Activated CD8-positive, alpha-beta T cell treated with anti-CD3 and anti-CD28 coated beads for 36 hours (primary cell): ENCODE results near the gene NR4A1. TPM values are rescaled to one million over a fixed set of nuclear protein-coding genes. Genes with fewer than 3 reads are reported as not detected.

Source experiments
- ATAC-seq: fragments of 200-7000 bp; cut with Tn5 transposase; one replicate; pipeline ENCODE4 v1.10.0; 2021; ENCODE audit warnings: mild to moderate bottlenecking, moderate library complexity
- CTCF ChIA-PET: fragments of 350-600 bp; sonication (Branson Sonifier 250); formaldehyde crosslinking; loops from one replicate; lab custom pipeline; 2021; ENCODE audit warnings: antibody characterized with exemption; lab: Charles Lee
- POLR2A ChIA-PET: fragments of 350-600 bp; sonication (Branson Sonifier 250); formaldehyde crosslinking; loops from one replicate; lab custom pipeline; 2021; ENCODE audit warnings: antibody characterized with exemption; lab: Charles Lee
- DNase-seq: peaks from one replicate; pipeline ENCODE4 v3.0.0-alpha.2; 2020
- H3K27ac Mint-ChIP-seq: one replicate; pipeline ENCODE4 v1.8.0; 2021; ENCODE audit warnings: mild to moderate bottlenecking, mixed read lengths
- H3K27me3 Mint-ChIP-seq: one replicate; pipeline ENCODE4 v1.8.0; 2021; ENCODE audit warnings: mixed read lengths
- H3K36me3 Mint-ChIP-seq: one replicate; pipeline ENCODE4 v1.8.0; 2021; ENCODE audit warnings: low read depth, mixed read lengths
- H3K4me1 Mint-ChIP-seq: one replicate; pipeline ENCODE4 v1.8.0; 2021; ENCODE audit warnings: low read depth, mixed read lengths
- H3K4me3 Mint-ChIP-seq: one replicate; pipeline ENCODE4 v1.8.0; 2021; ENCODE audit warnings: mild to moderate bottlenecking, moderate library complexity, mixed read lengths
- H3K9me3 Mint-ChIP-seq: one replicate; pipeline ENCODE4 v1.8.0; 2021; ENCODE audit warnings: mixed read lengths
- intact Hi-C: fragments of 100-400 bp; cut with micrococcal nuclease; formaldehyde crosslinking; loops from one replicate; pipeline ENCODE4 v1.10.0; 2022
- total RNA-seq, 2 experiments: library from RNA; stranded (reverse); gene quantifications; one replicate each; pipeline ENCODE4 v1.2.3, GENCODE V29; 2021
- TF ChIP-seq, protein P1 (sequence below): fragments of 200-600 bp; IDR thresholded peaks from one replicate; pipeline ENCODE4 v1.8.0; 2022; ENCODE audit warnings: antibody characterized with exemption, mild to moderate bottlenecking

Gene NR4A1
- total RNA-seq, 2 experiments from 2014 or later: 120 to 128 TPM

DNA sequence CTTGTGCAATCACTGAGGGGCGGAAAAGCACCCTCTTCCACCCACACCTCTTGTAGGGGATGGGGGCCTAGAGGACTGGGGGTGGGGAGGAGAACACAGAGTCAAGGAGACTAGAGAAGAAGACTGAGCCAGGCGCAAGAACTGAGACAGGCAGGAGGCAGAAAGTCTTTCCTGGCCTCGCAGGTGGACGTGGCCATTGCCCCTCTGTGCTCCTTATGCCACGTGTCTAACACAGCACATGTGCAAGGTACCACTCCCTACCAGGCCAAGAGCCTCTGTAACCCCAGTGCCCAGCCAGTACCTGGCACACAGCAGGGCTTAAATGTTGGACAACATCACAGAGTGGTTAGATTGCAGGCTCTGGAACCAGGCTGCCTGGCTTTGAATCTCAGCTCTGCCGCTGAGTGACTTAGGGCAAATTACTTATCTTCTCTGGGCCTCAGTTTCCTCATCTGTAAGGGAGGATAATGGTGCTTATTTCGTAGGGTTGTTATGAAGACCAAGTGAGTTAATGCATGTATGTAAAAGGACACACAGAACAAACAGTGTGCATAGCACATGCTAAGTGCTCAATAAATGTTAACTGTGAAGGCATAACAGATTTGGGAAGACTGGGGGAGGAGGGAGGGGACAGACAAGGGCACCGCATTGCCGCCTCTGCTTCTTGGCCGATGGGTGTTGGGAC, 45.9 kb upstream of the NR4A1 start:
- ATAC-seq (no peak), DNase-seq (no peak)
- no peak overlapping the region for H3K27ac Mint-ChIP-seq
- TF ChIP-seq, protein P1, sequence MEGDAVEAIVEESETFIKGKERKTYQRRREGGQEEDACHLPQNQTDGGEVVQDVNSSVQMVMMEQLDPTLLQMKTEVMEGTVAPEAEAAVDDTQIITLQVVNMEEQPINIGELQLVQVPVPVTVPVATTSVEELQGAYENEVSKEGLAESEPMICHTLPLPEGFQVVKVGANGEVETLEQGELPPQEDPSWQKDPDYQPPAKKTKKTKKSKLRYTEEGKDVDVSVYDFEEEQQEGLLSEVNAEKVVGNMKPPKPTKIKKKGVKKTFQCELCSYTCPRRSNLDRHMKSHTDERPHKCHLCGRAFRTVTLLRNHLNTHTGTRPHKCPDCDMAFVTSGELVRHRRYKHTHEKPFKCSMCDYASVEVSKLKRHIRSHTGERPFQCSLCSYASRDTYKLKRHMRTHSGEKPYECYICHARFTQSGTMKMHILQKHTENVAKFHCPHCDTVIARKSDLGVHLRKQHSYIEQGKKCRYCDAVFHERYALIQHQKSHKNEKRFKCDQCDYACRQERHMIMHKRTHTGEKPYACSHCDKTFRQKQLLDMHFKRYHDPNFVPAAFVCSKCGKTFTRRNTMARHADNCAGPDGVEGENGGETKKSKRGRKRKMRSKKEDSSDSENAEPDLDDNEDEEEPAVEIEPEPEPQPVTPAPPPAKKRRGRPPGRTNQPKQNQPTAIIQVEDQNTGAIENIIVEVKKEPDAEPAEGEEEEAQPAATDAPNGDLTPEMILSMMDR: no peak
- ChIA-PET POLR2A (interaction anchor here (5.4 kb wide), 1 partner anchor 17 kb away, joined by 74 read pairs; no protein-coding TSS in a partner anchor), CTCF (interaction anchor here (0.9 to 16.6 kb wide), 4 partner anchors 12 to 115 kb away, joined by 3 to 332 read pairs (median 34); no protein-coding TSS in a partner anchor)
- no peaks in the 10 kb centered on the region for H3K9me3 Mint-ChIP-seq
- intact Hi-C loops: no loop called here
- H3K4me1 Mint-ChIP-seq: peaks cover 15% of the 10 kb centered on the region
- H3K27me3 Mint-ChIP-seq: peaks cover 9% of the 10 kb centered on the region
- peak overlapping the region; percentile 81 for H3K4me3 Mint-ChIP-seq
- no peaks in the 10 kb centered on the region for H3K36me3 Mint-ChIP-seq

- TF ChIP-seq, protein P1: no peak
- peak overlapping the region; percentile 81 for H3K4me3 Mint-ChIP-seq
- DNase-seq (no peak), ATAC-seq (peak; percentile 5)
- ChIA-PET CTCF (interaction anchor here (0.7 to 16.6 kb wide), 5 partner anchors 8 to 77 kb away, joined by 3 to 332 read pairs (median 4); no protein-coding TSS in a partner anchor), POLR2A (interaction anchor here (0.7 to 5.4 kb wide), 5 partner anchors 11 to 64 kb away, joined by 3 to 74 read pairs (median 4); partner anchors contain the start of gene ATG101)
- no peaks in the 10 kb centered on the region for H3K9me3 Mint-ChIP-seq
- peaks cover 15% of the 10 kb centered on the region for H3K4me1 Mint-ChIP-seq
- H3K27ac Mint-ChIP-seq: peak overlapping the region; percentile 76
- intact Hi-C loops: no loop called here
- H3K36me3 Mint-ChIP-seq: peaks cover 6% of the 10 kb centered on the region
- H3K27me3 Mint-ChIP-seq: peaks cover 9% of the 10 kb centered on the region
These were observed 45.1 kb upstream of the NR4A1 start for GRCh38 chr12:52005903-52006703.

DNA sequence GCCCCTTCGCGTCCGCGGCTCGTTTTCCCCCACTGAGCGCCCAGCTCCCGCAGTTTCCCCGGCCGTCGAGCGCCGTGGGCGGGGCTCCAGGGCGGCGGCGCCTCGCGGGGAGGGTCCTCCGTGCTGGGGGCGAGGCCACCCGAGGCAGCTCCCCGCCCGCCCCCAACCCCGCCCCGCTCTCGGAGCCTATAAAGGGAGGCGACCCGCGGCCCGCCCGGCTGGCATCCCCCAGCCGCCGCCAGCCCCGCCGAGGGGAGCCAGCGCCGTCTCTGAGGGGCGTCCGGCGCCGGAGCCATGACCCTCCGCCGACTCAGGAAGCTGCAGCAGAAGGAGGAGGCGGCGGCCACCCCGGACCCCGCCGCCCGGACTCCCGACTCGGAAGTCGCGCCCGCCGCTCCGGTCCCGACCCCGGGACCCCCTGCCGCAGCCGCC, 44.5 kb upstream of the NR4A1 start, which contains the start of gene TAMALIN:
TAMALIN (plus strand) TSS at position 221 of the 432 bp plus-strand sequence; CDS start at position 295, 74 bp downstream.
- H3K4me1 Mint-ChIP-seq: peaks cover 15% of the 10 kb centered on the region
- peaks cover 9% of the 10 kb centered on the region for H3K27me3 Mint-ChIP-seq
- H3K36me3 Mint-ChIP-seq: peaks cover 9% of the 10 kb centered on the region
- CTCF ChIA-PET: interaction anchor here (0.7 to 16.6 kb wide), 5 partner anchors 9 to 76 kb away, joined by 3 to 332 read pairs (median 4); no protein-coding TSS in a partner anchor
- H3K4me3 Mint-ChIP-seq: peak within 1 kb of the TSS; percentile 87
- peak within 1 kb of the TSS; percentile 80 for H3K27ac Mint-ChIP-seq
- intact Hi-C loops: no loop called here
- H3K9me3 Mint-ChIP-seq: no peaks in the 10 kb centered on the region
- TF ChIP-seq, protein P1: no peak
- POLR2A ChIA-PET: interaction anchor here (0.7 to 5.4 kb wide), 5 partner anchors 12 to 63 kb away, joined by 3 to 74 read pairs (median 4); partner anchors contain the start of gene ATG101
- DNase-seq (peak; percentile 80), ATAC-seq (peak; percentile 82)

DNA sequence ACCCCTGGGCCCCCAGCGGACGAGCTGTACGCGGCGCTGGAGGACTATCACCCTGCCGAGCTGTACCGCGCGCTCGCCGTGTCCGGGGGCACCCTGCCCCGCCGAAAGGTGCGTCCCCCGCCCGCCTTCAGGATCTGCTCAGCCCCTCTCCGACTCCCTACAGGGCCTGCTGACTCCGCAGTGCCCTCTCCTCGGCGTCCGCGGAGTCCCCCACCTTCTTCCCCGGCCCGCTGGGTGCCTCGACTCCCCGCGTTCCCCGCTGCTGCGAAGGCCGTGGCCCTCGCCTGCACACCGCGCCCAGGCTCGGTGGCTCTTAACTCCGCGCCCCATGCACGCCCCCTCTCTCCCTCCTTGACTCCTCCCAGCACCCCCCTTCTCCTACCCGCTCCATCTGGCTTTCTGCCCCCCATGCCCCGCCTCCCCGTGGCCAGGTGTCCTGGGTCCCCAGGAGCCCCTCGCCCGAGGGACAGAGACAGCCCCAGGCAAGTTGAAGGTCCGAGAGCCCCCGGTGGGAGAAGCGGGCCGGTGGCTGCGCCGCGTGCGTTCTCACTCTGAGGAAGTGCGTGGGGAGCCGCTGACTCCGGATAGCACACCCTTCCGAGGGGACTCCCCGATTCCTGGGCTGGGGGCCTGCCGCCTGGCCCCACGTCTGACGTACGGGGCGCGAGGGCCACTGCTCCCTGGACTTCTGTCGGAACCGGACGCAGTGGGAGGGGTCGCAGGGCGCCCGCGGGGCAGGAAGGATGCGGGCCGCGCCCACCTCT, 43.9 kb upstream of the NR4A1 start:
- intact Hi-C loops: no loop called here
- ATAC-seq (peak; percentile 61), DNase-seq (peak; percentile 65)
- TF ChIP-seq, protein P1: no peak
- CTCF ChIA-PET: interaction anchor here (1.1 to 16.6 kb wide), 4 partner anchors 9 to 15 kb away, joined by 3 to 332 read pairs (median 30); no protein-coding TSS in a partner anchor
- H3K36me3 Mint-ChIP-seq: peaks cover 13% of the 10 kb centered on the region
- H3K4me1 Mint-ChIP-seq: peaks cover 15% of the 10 kb centered on the region
- POLR2A ChIA-PET: interaction anchor here (0.9 to 5.4 kb wide), 5 partner anchors 12 to 63 kb away, joined by 3 to 74 read pairs (median 4); partner anchors contain the start of gene ATG101
- peaks cover 9% of the 10 kb centered on the region for H3K27me3 Mint-ChIP-seq
- peak overlapping the region; percentile 80 for H3K27ac Mint-ChIP-seq
- H3K9me3 Mint-ChIP-seq: no peaks in the 10 kb centered on the region
- peak overlapping the region; percentile 87 for H3K4me3 Mint-ChIP-seq
